Activated T-helper 1 cell treated with anti-CD3 and anti-CD28 coated beads, Interleukin-2, amount 50 U/mL, for 16 hours (primary cell): Measurements from ENCODE around the gene PRICKLE2.

ENCODE experiments used
- DNase-seq, 2 donors: peaks; one replicate each; pipeline ENCODE4 v3.0.0-alpha.2; 2020; ENCODE audit warnings: low read depth in 1 of 2, low spot score in 1 of 2

PRICKLE2 gene

GRCh38 chr3:64190517-64191515 lies 34.5 kb downstream of the PRICKLE2 start:
- DNase-seq = no peak

- DNase-seq = no peak
These were observed 36.3 kb downstream of the PRICKLE2 start for GRCh38 chr3:64188810-64189560.

GRCh38 chr3:64187065-64187959 lies 38.0 kb downstream of the PRICKLE2 start:
- no peak for DNase-seq

- no peak for DNase-seq
These were observed 38.6 kb downstream of the PRICKLE2 start for GRCh38 chr3:64186667-64187064.

GRCh38 chr3:64185436-64185835 lies 39.8 kb downstream of the PRICKLE2 start:
- no peak for DNase-seq

GRCh38 chr3:64184621-64185020 lies 40.6 kb downstream of the PRICKLE2 start:
- no peak for DNase-seq

GRCh38 chr3:64179860-64180259 lies 45.4 kb downstream of the PRICKLE2 start:
- DNase-seq = no peak

- no peak for DNase-seq
These were observed 46.0 kb downstream of the PRICKLE2 start for GRCh38 chr3:64179249-64179648.

GRCh38 chr3:64178419-64178818 lies 46.8 kb downstream of the PRICKLE2 start:
- no peak for DNase-seq

- no peak for DNase-seq
These were observed 48.7 kb downstream of the PRICKLE2 start for GRCh38 chr3:64176461-64176996.

GRCh38 chr3:64174328-64174727 lies 50.9 kb downstream of the PRICKLE2 start:
- DNase-seq = no peak

- no peak for DNase-seq
These were observed 51.7 kb downstream of the PRICKLE2 start for GRCh38 chr3:64173563-64173962.

- DNase-seq = no peak
These were observed 55.0 kb downstream of the PRICKLE2 start for GRCh38 chr3:64170270-64170669.

GRCh38 chr3:64167868-64168267 lies 57.4 kb downstream of the PRICKLE2 start:
- no peak for DNase-seq

- DNase-seq = no peak
These were observed 57.9 kb downstream of the PRICKLE2 start for GRCh38 chr3:64167351-64167750.

GRCh38 chr3:64166584-64167162 lies 58.6 kb downstream of the PRICKLE2 start:
- no peak for DNase-seq

- DNase-seq = no peak
These were observed 60.9 kb downstream of the PRICKLE2 start for GRCh38 chr3:64164349-64164748.

GRCh38 chr3:64163755-64164148 lies 61.5 kb downstream of the PRICKLE2 start:
- no peak for DNase-seq

GRCh38 chr3:64163019-64163754 lies 62.1 kb downstream of the PRICKLE2 start:
- DNase-seq = no peak

GRCh38 chr3:64161481-64161952 lies 63.7 kb downstream of the PRICKLE2 start:
- DNase-seq = no peak
